ENCODE results near the gene JHY.

GRCh38 chr11:122977470-122978298, 95.1 kb downstream of the JHY start:
- TF ChIP-seq POLR2AphosphoS5 (IDR thresholded peaks at IDR 0.05; ENCODE audit: low read depth), result no peak
- TF ChIP-seq CTCF (IDR thresholded peaks at IDR 0.05; ENCODE audit: insufficient read depth, low read length), result no peak

All from HL-60 (cell line).